Transverse colon (tissue), 4 donors: Measurements from ENCODE around the gene ARFGAP3.

Source experiments
- CTCF ChIP-seq, 5 experiments: fragments of 200-600 bp in 3 of 5; fragments of 450-650 bp in 2 of 5; sonication (generic) in 3 of 5; IDR thresholded peaks; 1 replicate in 2 of 5; 2 replicates in 3 of 5; pipeline ENCODE4 v1.5.1; 2016 to 2017; ENCODE audit warnings: antibody characterized with exemption in 5 of 5, inconsistent platforms in 3 of 5, mild to moderate bottlenecking in 2 of 5, moderate library complexity in 1 of 5
- EP300 ChIP-seq: sonication (generic); formaldehyde crosslinking; IDR thresholded peaks from one replicate; pipeline ENCODE4 v1.6.1; 2017; ENCODE audit warnings: antibody characterized with exemption, low read depth
- POLR2A ChIP-seq: fragments of 450-650 bp; IDR thresholded peaks from one replicate; pipeline ENCODE4 v1.6.1; 2016; ENCODE audit warnings: antibody characterized with exemption, mild to moderate bottlenecking, moderate library complexity
- POLR2AphosphoS5 ChIP-seq, 3 donors: sonication (generic); formaldehyde crosslinking; IDR thresholded peaks; one replicate each; pipeline ENCODE4 v1.6.1; 2016; ENCODE audit warnings: antibody characterized with exemption in 3 of 3

GRCh38 chr22:42885446-42885845 is 28.4 kb upstream of the ARFGAP3 start:
- no peak for TF ChIP-seq CTCF (IDR thresholded peaks at IDR 0.05)
- no peak for TF ChIP-seq EP300
- TF ChIP-seq POLR2A, result no peak
- TF ChIP-seq POLR2AphosphoS5 (IDR thresholded peaks at IDR 0.05), result no peak
